H9 (cell line): ENCODE results near the gene AXIN1. TPM values are rescaled to one million over a fixed set of nuclear protein-coding genes. Genes with fewer than 3 reads are reported as not detected.

Source experiments
- DNase-seq: peaks from one replicate; pipeline ENCODE4 v3.0.0-alpha.2; 2017
- H2AFZ ChIP-seq: one replicate; pipeline ENCODE4 v1.6.1; 2013; ENCODE audit warnings: mild to moderate bottlenecking, low read length, control low read depth, moderate library complexity
- H2AK5ac ChIP-seq: 2 replicates; pipeline ENCODE4 v1.6.1; 2013; ENCODE audit warnings: low read length, control low read depth, mixed read lengths; ENCODE audit not compliant: insufficient read length
- H2BK120ac ChIP-seq: one replicate; pipeline ENCODE4 v1.6.1; 2013; ENCODE audit warnings: low read depth, mild to moderate bottlenecking, low read length, control low read depth, inconsistent platforms; ENCODE audit not compliant: poor library complexity, severe bottlenecking
- H2BK12ac ChIP-seq: 2 replicates; pipeline ENCODE4 v1.6.1; 2013; ENCODE audit warnings: low read length, control low read depth, mixed read lengths, low read depth; ENCODE audit not compliant: insufficient read length
- H2BK15ac ChIP-seq: 2 replicates; pipeline ENCODE4 v1.6.1; 2013; ENCODE audit warnings: low read depth, low read length, control low read depth
- H2BK20ac ChIP-seq: one replicate; pipeline ENCODE4 v1.6.1; 2013; ENCODE audit warnings: low read depth, mild to moderate bottlenecking, low read length, control low read depth, inconsistent platforms; ENCODE audit not compliant: poor library complexity, severe bottlenecking
- H2BK5ac ChIP-seq: 2 replicates; pipeline ENCODE4 v1.6.1; 2013; ENCODE audit warnings: low read length, control low read depth, mixed read lengths; ENCODE audit not compliant: insufficient read length
- H3K14ac ChIP-seq: 2 replicates; pipeline ENCODE4 v1.6.1; 2013; ENCODE audit warnings: low read length, control low read depth; ENCODE audit not compliant: insufficient read depth
- H3K18ac ChIP-seq: 2 replicates; pipeline ENCODE4 v1.6.1; 2013; ENCODE audit warnings: low read depth, mild to moderate bottlenecking, mixed read lengths, low read length, control low read depth; ENCODE audit not compliant: insufficient read length
- H3K23ac ChIP-seq: 2 replicates; pipeline ENCODE4 v1.6.1; 2013; ENCODE audit warnings: low read length, control low read depth, mixed read lengths, low read depth; ENCODE audit not compliant: insufficient read length
- H3K23me2 ChIP-seq: 2 replicates; pipeline ENCODE4 v1.6.1; 2013; ENCODE audit warnings: low read depth, mild to moderate bottlenecking, mixed read lengths, low read length, control low read depth; ENCODE audit not compliant: insufficient read length, poor library complexity, severe bottlenecking
- H3K27ac ChIP-seq: 2 replicates; pipeline ENCODE4 v1.5.1; 2013; ENCODE audit warnings: low read length, control low read depth, mixed read lengths, low read depth; ENCODE audit not compliant: insufficient read length
- H3K27me3 ChIP-seq: 2 replicates; pipeline ENCODE4 v1.6.1; 2013; ENCODE audit warnings: low read length, control low read depth, inconsistent platforms; ENCODE audit not compliant: insufficient read depth
- H3K4ac ChIP-seq: 2 replicates; pipeline ENCODE4 v1.6.1; 2013; ENCODE audit warnings: low read depth, mild to moderate bottlenecking, control low read depth, inconsistent platforms, low read length, moderate library complexity
- H3K4me1 ChIP-seq: 2 replicates; pipeline ENCODE4 v1.6.1; 2013; ENCODE audit warnings: low read length, control low read depth, inconsistent platforms; ENCODE audit not compliant: insufficient read depth
- H3K4me2 ChIP-seq: 2 replicates; pipeline ENCODE4 v1.6.1; 2013; ENCODE audit warnings: low read length, control low read depth, mixed read lengths; ENCODE audit not compliant: insufficient read length, insufficient read depth
- H3K56ac ChIP-seq: 2 replicates; pipeline ENCODE4 v1.6.1; 2013; ENCODE audit warnings: low read depth, mild to moderate bottlenecking, mixed read lengths, low read length, control low read depth; ENCODE audit not compliant: insufficient read length
- H3K79me1 ChIP-seq: 2 replicates; pipeline ENCODE4 v1.6.1; 2013; ENCODE audit warnings: low read depth, mild to moderate bottlenecking, moderate library complexity, low read length, control low read depth, inconsistent platforms; ENCODE audit not compliant: insufficient read depth, poor library complexity, severe bottlenecking
- H3K79me2 ChIP-seq: 2 replicates; pipeline ENCODE4 v1.6.1; 2013; ENCODE audit warnings: low read length, control low read depth, inconsistent platforms; ENCODE audit not compliant: insufficient read depth
- H3K9ac ChIP-seq: 2 replicates; pipeline ENCODE4 v1.6.1; 2013; ENCODE audit warnings: low read length, control low read depth, mixed read lengths; ENCODE audit not compliant: insufficient read length; ENCODE audit errors: extremely low read depth
- H3K9me3 ChIP-seq: one replicate; pipeline ENCODE4 v1.6.1; 2013; ENCODE audit warnings: low read depth, low read length, inconsistent platforms; ENCODE audit not compliant: control insufficient read depth
- H3T11ph ChIP-seq: one replicate; pipeline ENCODE4 v1.6.1; 2013; ENCODE audit warnings: mild to moderate bottlenecking, low read length, control low read depth, inconsistent platforms
- H4K20me1 ChIP-seq: one replicate; pipeline ENCODE4 v1.6.1; 2013; ENCODE audit not compliant: control insufficient read depth, insufficient read length, insufficient read depth
- H4K5ac ChIP-seq: 2 replicates; pipeline ENCODE4 v1.6.1; 2013; ENCODE audit warnings: low read depth, mild to moderate bottlenecking, mixed read lengths, low read length, control low read depth; ENCODE audit not compliant: insufficient read length
- H4K8ac ChIP-seq: replicated peaks from 2 replicates; pipeline ENCODE4 v1.6.1; 2013; ENCODE audit warnings: low read length, control low read depth, mixed read lengths, low read depth; ENCODE audit not compliant: insufficient read length
- H4K91ac ChIP-seq: 2 replicates; pipeline ENCODE4 v1.6.1; 2013; ENCODE audit warnings: low read depth, mild to moderate bottlenecking, moderate library complexity, mixed read lengths, low read length, control low read depth; ENCODE audit not compliant: insufficient read length
- H3K27ac Mint-ChIP-seq, 3 experiments: 2 replicates in 2 of 3; 3 replicates in 1 of 3; pipeline ENCODE4 v1.8.0; 2020 to 2021; ENCODE audit warnings: mixed read lengths in 3 of 3, mild to moderate bottlenecking in 1 of 3, moderate library complexity in 1 of 3
- H3K27me3 Mint-ChIP-seq: 2 replicates; pipeline ENCODE4 v1.8.0; 2021; ENCODE audit warnings: low read depth, mild to moderate bottlenecking, moderate library complexity, mixed read lengths
- H3K36me3 Mint-ChIP-seq, 3 experiments: 2 replicates in 2 of 3; 3 replicates in 1 of 3; pipeline ENCODE4 v1.8.0; 2020 to 2021; ENCODE audit warnings: low read depth in 3 of 3, mixed read lengths in 3 of 3; ENCODE audit not compliant: insufficient read depth in 1 of 3
- H3K4me1 Mint-ChIP-seq, 2 experiments: 2 replicates each; pipeline ENCODE4 v1.8.0; 2020; ENCODE audit warnings: mixed read lengths in 2 of 2
- H3K4me3 Mint-ChIP-seq, 2 experiments: 2 replicates in 1 of 2; 3 replicates in 1 of 2; pipeline ENCODE4 v1.8.0; 2020 to 2021; ENCODE audit warnings: mild to moderate bottlenecking in 2 of 2, mixed read lengths in 2 of 2, moderate library complexity in 1 of 2
- H3K9me3 Mint-ChIP-seq, 2 experiments: 2 replicates in 1 of 2; 3 replicates in 1 of 2; pipeline ENCODE4 v1.8.0; 2020; ENCODE audit warnings: mild to moderate bottlenecking in 2 of 2, mixed read lengths in 2 of 2, moderate library complexity in 1 of 2
- WGBS: extraction: QIAGEN DNeasy Blood & Tissue Kit; methylation state at CpG from one replicate; pipeline ENCODE4 v1.1.7; 2013; ENCODE audit warnings: missing lambda C conversion rate, low lambda C conversion rate, mixed read lengths; ENCODE audit not compliant: insufficient read length; ENCODE audit errors: extremely low coverage; 5-methylcytosine and 5-hydroxymethylcytosine counted together
- total RNA-seq: library from RNA; stranded (reverse); gene quantifications from 2 replicates; pipeline ENCODE4 v1.2.1, GENCODE V29; 2021
- TF ChIP-seq, protein P1 (sequence below): fragments of 200-600 bp; sonication (generic); conservative IDR thresholded peaks from 3 replicates; pipeline ENCODE4 v1.8.0; 2021; ENCODE audit warnings: antibody characterized with exemption, mild to moderate bottlenecking

The AXIN1 gene
- total RNA-seq, 1 experiment from 2014 or later: 50.9 TPM

DNA sequence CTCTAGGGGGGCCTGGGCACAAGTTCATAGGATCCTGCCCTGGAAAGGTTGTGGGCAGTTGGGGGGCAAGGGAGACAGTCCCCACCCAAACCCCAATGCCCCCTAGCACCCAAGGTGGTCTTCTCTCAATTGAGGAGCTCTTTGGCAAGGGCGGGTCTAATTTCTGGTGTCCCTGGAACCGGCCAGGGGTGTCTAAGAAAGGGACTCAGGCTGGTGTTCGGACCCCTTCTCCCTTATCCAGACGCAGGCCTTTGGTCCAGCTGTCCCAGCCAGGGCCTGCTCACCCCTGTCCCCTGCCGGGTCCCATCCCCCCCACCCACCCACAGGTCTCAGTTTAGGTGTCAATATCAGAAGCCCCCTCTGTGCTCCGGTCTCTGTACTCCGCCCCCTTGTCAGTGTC lies 73.0 kb downstream of the AXIN1 start:
- Histone ChIP-seq H3K4me1 (no peaks in the 10 kb centered on the region), H3K23me2 (peaks cover 8% of the 10 kb centered on the region), H3K79me1 (no peaks in the 10 kb centered on the region), H2BK120ac (no peak overlapping the region), H4K20me1 (no peaks in the 10 kb centered on the region), H3K4ac (no peak overlapping the region), H3K18ac (no peak overlapping the region), H3K79me2 (no peaks in the 10 kb centered on the region), H3K56ac (no peak overlapping the region), H3K9me3 (no peaks in the 10 kb centered on the region), H4K91ac (no peak overlapping the region), H3T11ph (no peak overlapping the region), H3K23ac (no peak overlapping the region), H2BK5ac (no peak overlapping the region), H3K27ac (no peak overlapping the region), H2BK15ac (no peak overlapping the region), H2BK12ac (no peak overlapping the region), H2AFZ (no peak overlapping the region), H4K5ac (no peak overlapping the region), H3K4me2 (no peak overlapping the region), H3K14ac (no peak overlapping the region), H2BK20ac (no peak overlapping the region), H3K27me3 (peaks cover 3% of the 10 kb centered on the region; the same call in 1 of the 2 replicates), H3K9ac (no peak overlapping the region), H2AK5ac (no peak overlapping the region), H4K8ac (no peak overlapping the region)
- DNase-seq: no peak
- no CpG with 5 or more reads among the region's 7 CpGs for WGBS
- peaks cover 0 to 2% of the 10 kb centered on the region in 2 experiments; a peak in 1 of 4 replicates for H3K4me1 Mint-ChIP-seq
- no peaks in the 10 kb centered on the region for H3K36me3 Mint-ChIP-seq
- no peaks in the 10 kb centered on the region for H3K9me3 Mint-ChIP-seq
- peaks cover 60% of the 10 kb centered on the region for H3K27me3 Mint-ChIP-seq
- no peak overlapping the region for H3K27ac Mint-ChIP-seq
- peak overlapping the region; percentile 51 to 72; a peak in 4 of 5 replicates for H3K4me3 Mint-ChIP-seq
- TF ChIP-seq, protein P1, sequence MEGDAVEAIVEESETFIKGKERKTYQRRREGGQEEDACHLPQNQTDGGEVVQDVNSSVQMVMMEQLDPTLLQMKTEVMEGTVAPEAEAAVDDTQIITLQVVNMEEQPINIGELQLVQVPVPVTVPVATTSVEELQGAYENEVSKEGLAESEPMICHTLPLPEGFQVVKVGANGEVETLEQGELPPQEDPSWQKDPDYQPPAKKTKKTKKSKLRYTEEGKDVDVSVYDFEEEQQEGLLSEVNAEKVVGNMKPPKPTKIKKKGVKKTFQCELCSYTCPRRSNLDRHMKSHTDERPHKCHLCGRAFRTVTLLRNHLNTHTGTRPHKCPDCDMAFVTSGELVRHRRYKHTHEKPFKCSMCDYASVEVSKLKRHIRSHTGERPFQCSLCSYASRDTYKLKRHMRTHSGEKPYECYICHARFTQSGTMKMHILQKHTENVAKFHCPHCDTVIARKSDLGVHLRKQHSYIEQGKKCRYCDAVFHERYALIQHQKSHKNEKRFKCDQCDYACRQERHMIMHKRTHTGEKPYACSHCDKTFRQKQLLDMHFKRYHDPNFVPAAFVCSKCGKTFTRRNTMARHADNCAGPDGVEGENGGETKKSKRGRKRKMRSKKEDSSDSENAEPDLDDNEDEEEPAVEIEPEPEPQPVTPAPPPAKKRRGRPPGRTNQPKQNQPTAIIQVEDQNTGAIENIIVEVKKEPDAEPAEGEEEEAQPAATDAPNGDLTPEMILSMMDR: no peak
